Upper lobe of right lung (tissue), 1 donor: ENCODE data around the gene CNBD2. TPM values are rescaled to one million over a fixed set of nuclear protein-coding genes. Genes with fewer than 3 reads are reported as not detected.
"Not testable (repeated sequence)": the region's sequence is repeated elsewhere in the genome, so short reads cannot be mapped to it uniquely, and the experiment has no call there.

Source experiments
- ATAC-seq: fragments of 200-7000 bp; cut with Tn5 transposase; one replicate; pipeline ENCODE4 v1.9.1; 2020; ENCODE audit warnings: mild to moderate bottlenecking, moderate library complexity
- DNase-seq: peaks from one replicate; pipeline ENCODE4 v3.0.0-alpha.2; 2020
- H3K27ac ChIP-seq: fragments of 200-600 bp; one replicate; pipeline ENCODE4 v1.8.0; 2022
- H3K27me3 ChIP-seq: fragments of 200-600 bp; one replicate; pipeline ENCODE4 v1.8.0; 2022; ENCODE audit warnings: mild to moderate bottlenecking
- H3K36me3 ChIP-seq: fragments of 200-600 bp; one replicate; pipeline ENCODE4 v1.8.0; 2022
- H3K4me1 ChIP-seq: fragments of 200-600 bp; one replicate; pipeline ENCODE4 v1.8.0; 2022
- H3K4me3 ChIP-seq: fragments of 200-600 bp; one replicate; pipeline ENCODE4 v1.8.0; 2022; ENCODE audit warnings: mild to moderate bottlenecking
- H3K9me3 ChIP-seq: fragments of 200-600 bp; one replicate; pipeline ENCODE4 v1.8.0; 2022
- CTCF ChIP-seq: fragments of 200-600 bp; IDR thresholded peaks from one replicate; pipeline ENCODE4 v1.8.0; 2022; ENCODE audit warnings: antibody characterized with exemption
- intact Hi-C: fragments of 100-400 bp; cut with DNase I; formaldehyde crosslinking; loops from one replicate; pipeline ENCODE4 v1.11.0; 2022
- total RNA-seq: library from RNA; stranded (reverse); fragmentation: NEBNext Ultra II Directional; extraction: Animal tissue kit (Norgen Biotek cat#: 25700); gene quantifications from one replicate; pipeline ENCODE4 v1.2.1, GENCODE V29; 2021
- donor health status: DM: no; HTN: yes; CAD: no; lungs with severe emphysema.

CNBD2 gene
- total RNA-seq, 1 donor from 2014 or later, result 3.4 TPM

DNA sequence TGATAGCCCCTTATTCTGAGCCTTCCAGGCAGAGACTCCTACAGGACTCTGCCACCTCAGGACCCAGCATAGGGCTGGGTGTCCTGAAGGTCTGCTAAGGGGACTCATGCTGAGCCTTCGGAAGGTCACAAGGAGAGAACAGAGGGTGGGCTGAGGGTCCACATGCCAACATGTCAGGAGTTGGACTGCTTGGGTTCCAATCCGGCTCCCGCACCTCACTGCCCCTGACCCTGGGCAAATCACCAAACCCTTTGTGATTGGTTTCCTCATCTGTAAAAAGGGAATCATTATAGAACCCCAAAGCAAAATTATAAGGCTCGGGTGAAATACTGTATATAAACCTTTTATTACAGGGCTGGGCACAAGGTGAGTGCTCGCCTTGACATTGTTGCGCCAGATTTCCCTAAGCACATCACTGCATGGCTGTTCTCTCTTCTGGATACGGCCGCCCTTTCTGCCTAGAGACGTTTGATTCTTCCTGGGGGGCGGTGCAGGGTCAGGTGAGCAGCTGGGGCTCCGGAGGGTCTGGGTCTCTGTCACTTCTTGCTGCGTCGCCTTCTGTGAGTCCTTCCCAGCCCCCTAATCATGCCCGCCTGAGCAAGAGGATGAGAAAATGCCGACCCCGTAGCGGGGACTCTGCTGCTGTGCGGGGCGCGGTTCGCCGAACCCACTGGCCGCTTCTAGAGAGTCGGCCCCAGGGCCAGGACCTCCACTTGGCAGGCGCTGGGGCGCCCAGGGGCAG, 95.7 kb downstream of the CNBD2 start:
- TF ChIP-seq CTCF, result no peak
- intact Hi-C loops, result no loop called here
- no peaks in the 10 kb centered on the region for H3K9me3 ChIP-seq
- no peaks in the 10 kb centered on the region for H3K36me3 ChIP-seq
- H3K27ac ChIP-seq, result peak overlapping the region; percentile 86
- H3K4me3 ChIP-seq, result peak overlapping the region; percentile 73
- DNase-seq (no peak), ATAC-seq (peak; percentile 2)
- H3K4me1 ChIP-seq, result peaks cover 19% of the 10 kb centered on the region
- no peaks in the 10 kb centered on the region for H3K27me3 ChIP-seq

DNA sequence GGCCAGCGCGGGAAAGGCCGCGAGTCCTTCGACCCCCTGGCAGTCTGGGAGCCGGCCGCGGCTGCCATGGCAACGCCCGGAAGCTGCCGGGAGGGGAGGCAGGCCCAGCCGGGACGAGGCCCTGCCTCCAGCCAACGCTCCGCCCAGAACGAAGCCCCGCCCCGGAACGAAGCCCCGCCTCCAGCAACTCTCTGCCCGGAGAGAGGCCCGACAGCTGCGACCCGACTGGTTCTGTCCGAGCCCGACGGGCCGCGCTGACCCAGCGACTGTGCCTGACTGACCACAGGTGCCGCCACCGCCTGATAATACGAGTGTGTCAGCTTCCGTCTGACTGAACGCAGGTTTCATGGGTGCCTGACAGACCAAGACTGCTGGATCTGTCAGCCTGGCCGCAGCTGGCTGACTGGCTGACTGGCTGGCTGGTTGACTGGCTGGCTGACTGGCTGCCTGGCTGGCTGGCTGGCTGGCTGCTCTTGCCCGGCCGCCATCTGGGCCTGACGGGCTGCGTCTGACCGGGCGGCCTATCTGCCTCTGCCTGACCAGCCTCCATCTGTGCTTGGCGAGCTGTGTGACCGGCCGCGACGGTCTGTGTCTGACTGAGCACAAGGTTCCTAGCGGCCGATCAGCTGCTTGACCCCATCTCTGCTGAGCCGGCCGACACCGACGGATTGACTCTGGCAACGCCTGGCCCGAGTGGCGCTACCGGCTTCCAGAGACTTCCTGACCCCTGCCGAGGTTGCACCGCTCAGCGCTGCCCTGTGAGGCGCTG, 96.5 kb downstream of the CNBD2 start:
- ATAC-seq, result peak; percentile 98
- peak overlapping the region; percentile 73 for H3K4me3 ChIP-seq
- intact Hi-C loops, result no loop called here
- H3K9me3 ChIP-seq, result no peaks in the 10 kb centered on the region
- no peaks in the 10 kb centered on the region for H3K36me3 ChIP-seq
- peak; percentile 99 for DNase-seq
- peaks cover 19% of the 10 kb centered on the region for H3K4me1 ChIP-seq
- H3K27ac ChIP-seq, result peak overlapping the region; percentile 86
- H3K27me3 ChIP-seq, result no peaks in the 10 kb centered on the region
- TF ChIP-seq CTCF, result no peak

- Histone ChIP-seq H3K9me3 (no peaks in the 10 kb centered on the region), H3K4me3 (peak overlapping the region; percentile 73), H3K36me3 (no peaks in the 10 kb centered on the region), H3K27me3 (no peaks in the 10 kb centered on the region), H3K4me1 (peaks cover 19% of the 10 kb centered on the region), H3K27ac (peak overlapping the region; percentile 86)
- intact Hi-C loops, result no loop called here
- ATAC-seq (no peak), DNase-seq (no peak)
- no peak for TF ChIP-seq CTCF
Measured at GRCh38 chr20:36065427-36065998, 97.1 kb downstream of the CNBD2 start.

DNA sequence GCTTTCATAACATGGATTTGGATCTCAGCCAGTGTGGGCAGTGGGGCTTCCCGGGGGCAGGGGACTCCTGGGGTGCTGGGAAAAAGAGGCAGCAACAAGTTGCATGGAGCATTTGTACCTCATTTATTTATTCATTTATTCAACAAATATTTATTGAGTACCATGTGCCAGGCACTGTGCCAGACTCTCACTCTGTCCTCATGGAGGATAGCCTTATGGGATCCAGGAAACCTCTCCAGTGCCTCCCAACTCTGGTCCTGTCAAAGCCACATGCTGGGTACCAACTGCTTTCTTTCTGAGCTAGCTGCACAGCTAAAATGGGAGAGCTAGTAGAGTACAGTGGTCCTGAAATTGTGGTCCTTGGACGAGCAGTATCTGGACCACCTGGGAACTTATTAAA, 98.4 kb downstream of the CNBD2 start:
- DNase-seq, result no peak
- Histone ChIP-seq H3K27me3 (no peaks in the 10 kb centered on the region), H3K9me3 (no peaks in the 10 kb centered on the region), H3K4me1 (peaks cover 19% of the 10 kb centered on the region), H3K36me3 (no peaks in the 10 kb centered on the region), H3K4me3 (no peak overlapping the region), H3K27ac (no peak overlapping the region)
- intact Hi-C loops, result no loop called here
- TF ChIP-seq CTCF, result no peak
- no peak for ATAC-seq

GRCh38 chr20:36068526-36068925, 100.1 kb downstream of the CNBD2 start:
- intact Hi-C loops, H3K4me3 ChIP-seq, ATAC-seq, H3K27me3 ChIP-seq, DNase-seq, H3K9me3 ChIP-seq, H3K27ac ChIP-seq, H3K36me3 ChIP-seq: not testable (repeated sequence)
- H3K4me1 ChIP-seq, result peaks cover 19% of the 10 kb centered on the region

DNA sequence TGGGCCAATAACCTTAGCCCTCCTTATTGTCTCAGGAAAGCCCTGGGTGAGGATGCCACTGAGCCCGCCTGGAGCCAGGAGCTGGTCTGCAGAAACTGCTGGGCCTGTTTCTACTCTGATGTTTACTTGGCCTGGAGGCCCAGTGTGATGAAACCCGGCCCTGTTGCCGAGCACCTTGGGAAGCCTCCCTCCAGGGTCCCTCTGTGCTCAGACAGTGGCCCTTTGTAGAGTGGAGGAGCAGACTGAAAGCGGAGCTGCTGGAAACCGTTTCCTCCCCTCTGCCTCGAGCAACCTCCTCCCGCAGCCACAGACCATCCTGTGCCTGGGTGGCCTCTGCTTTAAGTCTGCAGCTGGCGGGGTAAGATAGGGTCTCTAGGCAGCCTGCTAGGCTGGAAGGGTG, 102.1 kb downstream of the CNBD2 start:
- no peak for TF ChIP-seq CTCF
- Histone ChIP-seq H3K36me3 (no peaks in the 10 kb centered on the region), H3K9me3 (no peaks in the 10 kb centered on the region), H3K4me3 (no peak overlapping the region), H3K27me3 (no peaks in the 10 kb centered on the region), H3K27ac (no peak overlapping the region), H3K4me1 (peaks cover 9% of the 10 kb centered on the region)
- ATAC-seq, result no peak
- DNase-seq, result no peak
- intact Hi-C loops, result loop anchor here (10.0 kb wide), 1 partner anchor 64 kb away; no protein-coding TSS in a partner anchor
